AG04450 (cell line): ENCODE results near the gene CPLX1. TPM values are rescaled to one million over a fixed set of nuclear protein-coding genes. Genes with fewer than 3 reads are reported as not detected.

Source experiments
- CTCF ChIA-PET: fragments of 300-600, 350-600 bp; formaldehyde crosslinking; extraction: SDS; loops from one replicate; lab custom pipeline; 2022; ENCODE audit warnings: antibody characterized with exemption, inconsistent platforms; lab: Charles Lee
- POLR2A ChIA-PET: fragments of 350-600 bp; formaldehyde crosslinking; extraction: SDS; loops from one replicate; lab custom pipeline; 2021; ENCODE audit warnings: antibody characterized with exemption, inconsistent platforms; lab: Yijun Ruan, JAX
- DNase-seq: peaks from one replicate; pipeline ENCODE4 v3.0.0-alpha.2; 2011; ENCODE audit warnings: low read depth, low spot score
- H3K27ac ChIP-seq: one replicate; pipeline ENCODE4 v1.5.1; 2012; ENCODE audit warnings: low read depth, low read length, control low read depth
- H3K27me3 ChIP-seq: one replicate; pipeline ENCODE4 v1.6.0; 2012; ENCODE audit warnings: low read length; ENCODE audit not compliant: control insufficient read depth, insufficient read depth
- H3K4me3 ChIP-seq: 2 replicates; pipeline ENCODE4 v1.5.1; 2011; ENCODE audit warnings: mild to moderate bottlenecking, low read depth, low read length, control low read depth
- H3K9me3 ChIP-seq: 2 replicates; pipeline ENCODE4 v1.5.1; 2012; ENCODE audit warnings: low read length; ENCODE audit not compliant: control insufficient read depth, insufficient read depth
- CTCF ChIP-seq: IDR thresholded peaks from 2 replicates; pipeline ENCODE4 v1.5.1; 2011; ENCODE audit warnings: low read depth, low read length, control low read depth, inconsistent platforms
- polyA plus RNA-seq: library from polyadenylated mRNA; depleted of rRNA; stranded (reverse); fragments of >200 nt; gene quantifications from 2 replicates; pipeline ENCODE4 v1.2.3, GENCODE V29; 2011

CPLX1 gene
- polyA plus RNA-seq, 1 experiment: not detected

- H3K9me3 ChIP-seq: peaks cover 30% of the 10 kb centered on the region
- peaks cover 63% of the 10 kb centered on the region for H3K27me3 ChIP-seq
- TF ChIP-seq CTCF: no peak
- ChIA-PET POLR2A (no interaction called here), CTCF (interaction anchor here (0.6 kb wide), 1 partner anchor 141 kb away, joined by 3 read pairs; no protein-coding TSS in a partner anchor)
- no peak for DNase-seq
- H3K4me3 ChIP-seq: no peak overlapping the region
- H3K27ac ChIP-seq: no peak overlapping the region
These were observed 4.9 kb upstream of the CPLX1 start for GRCh38 chr4:830601-831482.

- ChIA-PET POLR2A (no interaction called here), CTCF (interaction anchor here (0.6 kb wide), 1 partner anchor 140 kb away, joined by 3 read pairs; no protein-coding TSS in a partner anchor)
- H3K27me3 ChIP-seq: peaks cover 67% of the 10 kb centered on the region
- H3K27ac ChIP-seq: no peak overlapping the region
- no peak for DNase-seq
- H3K4me3 ChIP-seq: no peak overlapping the region
- TF ChIP-seq CTCF: no peak
- H3K9me3 ChIP-seq: peaks cover 22% of the 10 kb centered on the region
These were observed 4.1 kb upstream of the CPLX1 start for GRCh38 chr4:829761-830600.

GRCh38 chr4:829291-829690 lies 3.4 kb upstream of the CPLX1 start:
- no peak for TF ChIP-seq CTCF
- ChIA-PET POLR2A (no interaction called here), CTCF (interaction anchor here (0.6 kb wide), 1 partner anchor 347 kb away, joined by 4 read pairs; no protein-coding TSS in a partner anchor)
- no peak for DNase-seq
- Histone ChIP-seq H3K4me3 (no peak overlapping the region), H3K27ac (no peak overlapping the region), H3K9me3 (peaks cover 22% of the 10 kb centered on the region), H3K27me3 (peaks cover 74% of the 10 kb centered on the region)

- H3K4me3 ChIP-seq: no peak overlapping the region
- peaks cover 77% of the 10 kb centered on the region for H3K27me3 ChIP-seq
- ChIA-PET CTCF (interaction anchor here (0.6 kb wide), 1 partner anchor 347 kb away, joined by 4 read pairs; no protein-coding TSS in a partner anchor), POLR2A (no interaction called here)
- DNase-seq: no peak
- H3K27ac ChIP-seq: no peak overlapping the region
- H3K9me3 ChIP-seq: peaks cover 22% of the 10 kb centered on the region
- no peak; the same call in 1 of the 2 replicates for TF ChIP-seq CTCF
These were observed 2.8 kb upstream of the CPLX1 start for GRCh38 chr4:828641-829271.
